ENCODE data around the gene RDH12.

GRCh38 chr14:67718265-67718664 lies 16.6 kb downstream of the RDH12 start:
- TF ChIP-seq CTCF (conservative IDR thresholded peaks at IDR 0.05; ENCODE audit: low read depth, low read length) (no peak), EZH2 (IDR thresholded peaks at IDR 0.05; ENCODE audit: borderline replicate concordance, low read depth, low read length, poor library complexity, severe bottlenecking) (no peak)

All from A673 (cell line).